COR-L47 (cell line): Measurements from ENCODE around the gene SSBP2.
"Not testable (repeated sequence)": the region's sequence is repeated elsewhere in the genome, so short reads cannot be mapped to it uniquely, and the experiment has no call there.

ENCODE experiments used
- DNase-seq: peaks from one replicate; lab custom pipeline; 2025; lab: John Stamatoyannopoulos, UW

The SSBP2 gene

GRCh38 chr5:81522571-81522970 is 228.3 kb downstream of the SSBP2 start:
- DNase-seq, result no peak

GRCh38 chr5:81520769-81521168 is 230.1 kb downstream of the SSBP2 start:
- no peak for DNase-seq

GRCh38 chr5:81519217-81519905 is 231.5 kb downstream of the SSBP2 start:
- no peak for DNase-seq

GRCh38 chr5:81517462-81517861 is 233.4 kb downstream of the SSBP2 start:
- no peak for DNase-seq

- DNase-seq, result no peak
Observed at GRCh38 chr5:81516091-81516490, 234.8 kb downstream of the SSBP2 start.

GRCh38 chr5:81513982-81514381 is 236.9 kb downstream of the SSBP2 start:
- DNase-seq, result peak; percentile 8

GRCh38 chr5:81513473-81513872 is 237.4 kb downstream of the SSBP2 start:
- DNase-seq, result no peak

GRCh38 chr5:81506900-81507588 is 243.9 kb downstream of the SSBP2 start:
- peak; percentile 72 for DNase-seq

- no peak for DNase-seq
Observed at GRCh38 chr5:81506378-81506777, 244.5 kb downstream of the SSBP2 start.

- DNase-seq, result no peak
Observed at GRCh38 chr5:81505672-81506071, 245.2 kb downstream of the SSBP2 start.

GRCh38 chr5:81503602-81504001 is 247.3 kb downstream of the SSBP2 start:
- not testable (repeated sequence) for DNase-seq

GRCh38 chr5:81495286-81495685 is 255.6 kb downstream of the SSBP2 start:
- DNase-seq, result no peak

GRCh38 chr5:81488862-81489261 is 262.0 kb downstream of the SSBP2 start:
- no peak for DNase-seq

- no peak for DNase-seq
Observed at GRCh38 chr5:81486711-81487110, 264.2 kb downstream of the SSBP2 start.

- DNase-seq, result no peak
Observed at GRCh38 chr5:81482595-81482994, 268.3 kb downstream of the SSBP2 start.

- not testable (repeated sequence) for DNase-seq
Observed at GRCh38 chr5:81473395-81473794, 277.5 kb downstream of the SSBP2 start.

GRCh38 chr5:81469676-81470075 is 281.2 kb downstream of the SSBP2 start:
- DNase-seq, result no peak

- DNase-seq, result no peak
Observed at GRCh38 chr5:81450940-81451339, 300.0 kb downstream of the SSBP2 start.

- DNase-seq, result no peak
Observed at GRCh38 chr5:81435023-81435422, 315.9 kb downstream of the SSBP2 start.

GRCh38 chr5:81429985-81430384 is 320.9 kb downstream of the SSBP2 start:
- no peak for DNase-seq

- no peak for DNase-seq
Observed at GRCh38 chr5:81429363-81429762, 321.5 kb downstream of the SSBP2 start.

GRCh38 chr5:81428861-81429260 is 322.0 kb downstream of the SSBP2 start:
- no peak for DNase-seq

GRCh38 chr5:81428446-81428845 is 322.5 kb downstream of the SSBP2 start:
- no peak for DNase-seq

- no peak for DNase-seq
Observed at GRCh38 chr5:81427566-81427965, 323.3 kb downstream of the SSBP2 start.
